ENCODE measurements around the gene BLOC1S5. TPM values are rescaled to one million over a fixed set of nuclear protein-coding genes. Genes with fewer than 3 reads are reported as not detected.

The BLOC1S5 gene
- total RNA-seq, 1 donor from 2014 or later: 8.3 TPM

GRCh38 chr6:7975764-7976146 is 88.4 kb downstream of the BLOC1S5 start:
- H3K27me3 Mint-ChIP-seq (ENCODE audit: unreplicated experiment): no peaks in the 10 kb centered on the region
- H3K27ac Mint-ChIP-seq (ENCODE audit: unreplicated experiment): no peak overlapping the region
- H3K36me3 Mint-ChIP-seq (ENCODE audit: unreplicated experiment): no peaks in the 10 kb centered on the region
- H3K4me1 Mint-ChIP-seq (ENCODE audit: low read depth, unreplicated experiment): no peaks in the 10 kb centered on the region
- no peak for DNase-seq
- TF ChIP-seq, protein P1, sequence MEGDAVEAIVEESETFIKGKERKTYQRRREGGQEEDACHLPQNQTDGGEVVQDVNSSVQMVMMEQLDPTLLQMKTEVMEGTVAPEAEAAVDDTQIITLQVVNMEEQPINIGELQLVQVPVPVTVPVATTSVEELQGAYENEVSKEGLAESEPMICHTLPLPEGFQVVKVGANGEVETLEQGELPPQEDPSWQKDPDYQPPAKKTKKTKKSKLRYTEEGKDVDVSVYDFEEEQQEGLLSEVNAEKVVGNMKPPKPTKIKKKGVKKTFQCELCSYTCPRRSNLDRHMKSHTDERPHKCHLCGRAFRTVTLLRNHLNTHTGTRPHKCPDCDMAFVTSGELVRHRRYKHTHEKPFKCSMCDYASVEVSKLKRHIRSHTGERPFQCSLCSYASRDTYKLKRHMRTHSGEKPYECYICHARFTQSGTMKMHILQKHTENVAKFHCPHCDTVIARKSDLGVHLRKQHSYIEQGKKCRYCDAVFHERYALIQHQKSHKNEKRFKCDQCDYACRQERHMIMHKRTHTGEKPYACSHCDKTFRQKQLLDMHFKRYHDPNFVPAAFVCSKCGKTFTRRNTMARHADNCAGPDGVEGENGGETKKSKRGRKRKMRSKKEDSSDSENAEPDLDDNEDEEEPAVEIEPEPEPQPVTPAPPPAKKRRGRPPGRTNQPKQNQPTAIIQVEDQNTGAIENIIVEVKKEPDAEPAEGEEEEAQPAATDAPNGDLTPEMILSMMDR (IDR thresholded peaks at IDR 0.05; ENCODE audit: partially characterized antibody, unreplicated experiment): no peak
- peaks cover 1% of the 10 kb centered on the region for H3K9me3 Mint-ChIP-seq (ENCODE audit: unreplicated experiment)
- no peak overlapping the region for H3K4me3 Mint-ChIP-seq (ENCODE audit: unreplicated experiment)

DNA sequence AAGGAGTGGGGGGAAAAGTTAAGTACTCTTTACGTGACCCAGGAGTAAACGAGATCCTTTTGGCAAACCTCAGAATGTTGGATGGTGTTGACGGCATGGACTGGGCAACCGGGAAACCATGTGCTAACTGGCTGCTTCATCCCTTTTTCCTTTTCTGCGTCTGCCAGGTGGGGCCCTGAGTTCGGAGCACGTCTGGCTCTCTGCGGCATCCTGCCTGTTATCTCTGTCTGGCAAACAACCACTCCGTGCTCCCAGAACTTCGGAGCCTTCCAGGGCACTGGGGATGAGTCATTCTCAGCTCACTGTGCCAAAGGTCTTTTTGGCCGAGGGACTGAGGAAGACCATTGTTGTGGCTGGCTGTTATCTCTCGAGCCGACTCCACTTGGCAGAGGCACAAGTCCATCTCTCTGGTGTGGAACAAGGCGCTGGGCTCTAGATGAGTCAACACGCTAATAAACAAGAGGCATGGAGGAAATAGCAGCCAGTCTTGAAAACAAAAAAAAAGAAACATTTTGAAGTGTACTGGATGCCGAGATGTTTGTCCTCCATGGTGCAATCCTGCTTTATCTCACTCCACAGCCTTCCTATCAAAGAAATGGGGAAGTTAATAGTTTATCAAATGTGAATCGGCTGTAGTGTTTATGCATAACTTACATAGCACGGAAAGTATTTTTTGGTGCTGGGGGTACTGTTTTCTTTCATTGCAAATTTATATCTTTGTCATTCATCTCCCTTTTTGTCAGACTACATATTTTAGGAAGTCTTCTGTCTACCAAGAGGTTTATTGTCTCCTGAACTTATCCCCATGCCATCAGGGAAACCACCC is 89.0 kb downstream of the BLOC1S5 start:
- peaks cover 1% of the 10 kb centered on the region for H3K9me3 Mint-ChIP-seq (ENCODE audit: unreplicated experiment)
- H3K27me3 Mint-ChIP-seq (ENCODE audit: unreplicated experiment): no peaks in the 10 kb centered on the region
- H3K27ac Mint-ChIP-seq (ENCODE audit: unreplicated experiment): no peak overlapping the region
- DNase-seq: no peak
- no peaks in the 10 kb centered on the region for H3K36me3 Mint-ChIP-seq (ENCODE audit: unreplicated experiment)
- no peaks in the 10 kb centered on the region for H3K4me1 Mint-ChIP-seq (ENCODE audit: low read depth, unreplicated experiment)
- H3K4me3 Mint-ChIP-seq (ENCODE audit: unreplicated experiment): no peak overlapping the region
- TF ChIP-seq, protein P1 (IDR thresholded peaks at IDR 0.05; ENCODE audit: partially characterized antibody, unreplicated experiment): no peak

- Mint-ChIP-seq H3K4me1 (ENCODE audit: low read depth, unreplicated experiment) (no peaks in the 10 kb centered on the region), H3K36me3 (ENCODE audit: unreplicated experiment) (no peaks in the 10 kb centered on the region), H3K27me3 (ENCODE audit: unreplicated experiment) (no peaks in the 10 kb centered on the region), H3K9me3 (ENCODE audit: unreplicated experiment) (peaks cover 1% of the 10 kb centered on the region), H3K4me3 (ENCODE audit: unreplicated experiment) (no peak overlapping the region), H3K27ac (ENCODE audit: unreplicated experiment) (no peak overlapping the region)
- DNase-seq: no peak
- TF ChIP-seq, protein P1 (IDR thresholded peaks at IDR 0.05; ENCODE audit: partially characterized antibody, unreplicated experiment): no peak
Observed at GRCh38 chr6:7974565-7974937, 89.6 kb downstream of the BLOC1S5 start.

GRCh38 chr6:7973584-7973983 is 90.6 kb downstream of the BLOC1S5 start:
- Mint-ChIP-seq H3K36me3 (ENCODE audit: unreplicated experiment) (no peaks in the 10 kb centered on the region), H3K9me3 (ENCODE audit: unreplicated experiment) (no peaks in the 10 kb centered on the region), H3K4me1 (ENCODE audit: low read depth, unreplicated experiment) (no peaks in the 10 kb centered on the region), H3K4me3 (ENCODE audit: unreplicated experiment) (no peak overlapping the region), H3K27me3 (ENCODE audit: unreplicated experiment) (no peaks in the 10 kb centered on the region), H3K27ac (ENCODE audit: unreplicated experiment) (no peak overlapping the region)
- no peak for DNase-seq
- TF ChIP-seq, protein P1 (IDR thresholded peaks at IDR 0.05; ENCODE audit: partially characterized antibody, unreplicated experiment): no peak

- Mint-ChIP-seq H3K27ac (ENCODE audit: unreplicated experiment) (no peak overlapping the region), H3K4me3 (ENCODE audit: unreplicated experiment) (no peak overlapping the region), H3K36me3 (ENCODE audit: unreplicated experiment) (no peaks in the 10 kb centered on the region), H3K9me3 (ENCODE audit: unreplicated experiment) (peaks cover 3% of the 10 kb centered on the region), H3K27me3 (ENCODE audit: unreplicated experiment) (no peaks in the 10 kb centered on the region), H3K4me1 (ENCODE audit: low read depth, unreplicated experiment) (no peaks in the 10 kb centered on the region)
- TF ChIP-seq, protein P1 (IDR thresholded peaks at IDR 0.05; ENCODE audit: partially characterized antibody, unreplicated experiment): no peak
- DNase-seq: no peak
Observed at GRCh38 chr6:7971499-7971898, 92.7 kb downstream of the BLOC1S5 start.
